CD4-positive, alpha-beta T cell treated with Interleukin-15 for 4 hours (primary cell): ENCODE measurements around the gene PCDHB11.
"Not testable (repeated sequence)": the region's sequence is repeated elsewhere in the genome, so short reads cannot be mapped to it uniquely, and the experiment has no call there.

Experiments
- DNase-seq: peaks from one replicate; pipeline ENCODE4 v3.0.0-alpha.2; 2020; ENCODE audit warnings: low spot score

PCDHB11 gene

GRCh38 chr5:141199359-141200235, at the start of gene PCDHB11:
PCDHB11 (plus strand) TSS chr5:141199627; CDS start chr5:141199775, 148 bp downstream.
- no peak for DNase-seq

GRCh38 chr5:141149812-141150211, 49.6 kb upstream of the PCDHB11 start, which contains the start of gene PCDHB6:
PCDHB6 (plus strand) TSS chr5:141150057; CDS start chr5:141150258, 201 bp downstream.
- no peak for DNase-seq

GRCh38 chr5:141150224-141150992, 49.0 kb upstream of the PCDHB11 start:
- no peak for DNase-seq

GRCh38 chr5:141150993-141151325, 48.5 kb upstream of the PCDHB11 start:
- no peak for DNase-seq

GRCh38 chr5:141151632-141152031, 47.8 kb upstream of the PCDHB11 start:
- DNase-seq, result not testable (repeated sequence)

GRCh38 chr5:141152096-141152495, 47.3 kb upstream of the PCDHB11 start:
- DNase-seq, result not testable (repeated sequence)

- DNase-seq, result no peak
Observed at GRCh38 chr5:141155540-141156374, 43.7 kb upstream of the PCDHB11 start.

GRCh38 chr5:141157356-141157755, 42.1 kb upstream of the PCDHB11 start:
- DNase-seq, result not testable (repeated sequence)

- not testable (repeated sequence) for DNase-seq
Observed at GRCh38 chr5:141157901-141158300, 41.5 kb upstream of the PCDHB11 start.

- DNase-seq, result peak; percentile 15
Observed at GRCh38 chr5:141172381-141173204, 26.8 kb upstream of the PCDHB11 start, which contains the start of gene PCDHB7. PCDHB7 (plus strand) TSS chr5:141172644; CDS start chr5:141172836, 192 bp downstream.

GRCh38 chr5:141174291-141175104, 24.9 kb upstream of the PCDHB11 start:
- not testable (repeated sequence) for DNase-seq

- no peak for DNase-seq
Observed at GRCh38 chr5:141175933-141176332, 23.5 kb upstream of the PCDHB11 start.

- not testable (repeated sequence) for DNase-seq
Observed at GRCh38 chr5:141177577-141178191, 21.7 kb upstream of the PCDHB11 start, which contains the start of gene PCDHB8. PCDHB8 (plus strand) TSS chr5:141177790; CDS start chr5:141178035, 245 bp downstream.

- not testable (repeated sequence) for DNase-seq
Observed at GRCh38 chr5:141179371-141179770, 20.1 kb upstream of the PCDHB11 start.

- not testable (repeated sequence) for DNase-seq
Observed at GRCh38 chr5:141179876-141180275, 19.6 kb upstream of the PCDHB11 start.

- DNase-seq, result no peak
Observed at GRCh38 chr5:141180313-141180712, 19.1 kb upstream of the PCDHB11 start.

GRCh38 chr5:141182248-141182647, 17.2 kb upstream of the PCDHB11 start, which contains the start of gene PCDHB16:
PCDHB16 (plus strand) TSS chr5:141182387; CDS start chr5:141182560, 173 bp downstream.
- no peak for DNase-seq

GRCh38 chr5:141184117-141184855, 15.1 kb upstream of the PCDHB11 start:
- not testable (repeated sequence) for DNase-seq
